Breast epithelium (tissue), 3 donors: ENCODE results near the gene IFI44.

Source experiments
- CTCF ChIP-seq, 3 donors: fragments of 450-650 bp; IDR thresholded peaks; one replicate each; pipeline ENCODE4 v1.5.1; 2016 to 2017; ENCODE audit warnings: antibody characterized with exemption in 3 of 3, mild to moderate bottlenecking in 3 of 3, moderate library complexity in 3 of 3
- POLR2A ChIP-seq: fragments of 450-650 bp; IDR thresholded peaks from one replicate; pipeline ENCODE4 v1.6.1; 2016; ENCODE audit warnings: antibody characterized with exemption, mild to moderate bottlenecking, moderate library complexity
- POLR2AphosphoS5 ChIP-seq, 3 donors: sonication (generic); formaldehyde crosslinking; IDR thresholded peaks; one replicate each; pipeline ENCODE4 v1.6.1; 2017; ENCODE audit warnings: antibody characterized with exemption in 3 of 3

- no peak for TF ChIP-seq CTCF (IDR thresholded peaks at IDR 0.05)
- TF ChIP-seq POLR2AphosphoS5 (IDR thresholded peaks at IDR 0.05): no peak
- TF ChIP-seq POLR2A: no peak
Measured at GRCh38 chr1:78691995-78692747, 42.5 kb downstream of the IFI44 start.
